ENCODE data around the gene PPM1D. TPM values are rescaled to one million over a fixed set of nuclear protein-coding genes. Genes with fewer than 3 reads are reported as not detected.
"Not testable (repeated sequence)": the region's sequence is repeated elsewhere in the genome, so short reads cannot be mapped to it uniquely, and the experiment has no call there.

Gene PPM1D
- total RNA-seq, 4 donors from 2014 or later = 10.9 to 31.1 (median 16.7) TPM

GRCh38 chr17:60613325-60613724 lies 13.3 kb downstream of the PPM1D start:
- no peak overlapping the region for H3K4me3 ChIP-seq (ENCODE audit: low read depth, poor library complexity, severe bottlenecking)
- intact Hi-C loops (cut with DNase I; ENCODE audit: low total_unique reads) = no loop called here
- WGBS, 2 donors = 94 to 96% methylated on average over 5 to 13 of the region's 19 CpGs
- DNase-seq (ENCODE audit: low spot score in 2 of 2) = no peak
- TF ChIP-seq POLR2A (IDR thresholded peaks at IDR 0.05) = no peak
- TF ChIP-seq, protein P1, sequence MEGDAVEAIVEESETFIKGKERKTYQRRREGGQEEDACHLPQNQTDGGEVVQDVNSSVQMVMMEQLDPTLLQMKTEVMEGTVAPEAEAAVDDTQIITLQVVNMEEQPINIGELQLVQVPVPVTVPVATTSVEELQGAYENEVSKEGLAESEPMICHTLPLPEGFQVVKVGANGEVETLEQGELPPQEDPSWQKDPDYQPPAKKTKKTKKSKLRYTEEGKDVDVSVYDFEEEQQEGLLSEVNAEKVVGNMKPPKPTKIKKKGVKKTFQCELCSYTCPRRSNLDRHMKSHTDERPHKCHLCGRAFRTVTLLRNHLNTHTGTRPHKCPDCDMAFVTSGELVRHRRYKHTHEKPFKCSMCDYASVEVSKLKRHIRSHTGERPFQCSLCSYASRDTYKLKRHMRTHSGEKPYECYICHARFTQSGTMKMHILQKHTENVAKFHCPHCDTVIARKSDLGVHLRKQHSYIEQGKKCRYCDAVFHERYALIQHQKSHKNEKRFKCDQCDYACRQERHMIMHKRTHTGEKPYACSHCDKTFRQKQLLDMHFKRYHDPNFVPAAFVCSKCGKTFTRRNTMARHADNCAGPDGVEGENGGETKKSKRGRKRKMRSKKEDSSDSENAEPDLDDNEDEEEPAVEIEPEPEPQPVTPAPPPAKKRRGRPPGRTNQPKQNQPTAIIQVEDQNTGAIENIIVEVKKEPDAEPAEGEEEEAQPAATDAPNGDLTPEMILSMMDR (IDR thresholded peaks at IDR 0.05) = no peak

DNA sequence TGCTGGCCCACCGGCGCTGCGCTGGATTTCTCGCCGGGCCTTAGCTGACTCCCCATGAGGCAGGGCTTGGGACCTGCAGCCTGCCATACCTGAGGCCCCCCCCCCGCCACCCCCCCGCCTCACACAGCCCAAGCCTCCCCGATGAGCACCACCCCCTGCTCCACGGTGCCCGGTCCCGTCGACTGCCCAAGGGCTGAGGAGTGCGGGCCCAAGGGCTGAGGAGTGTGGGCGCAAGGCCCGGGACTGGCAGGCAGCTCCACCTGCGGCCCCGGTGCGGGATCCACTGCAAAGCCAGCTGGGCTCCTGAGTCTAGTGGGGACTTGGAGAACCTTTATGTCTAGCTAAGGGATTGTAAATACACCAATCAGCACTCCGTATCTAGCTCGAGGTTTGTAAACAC lies 13.8 kb downstream of the PPM1D start:
- DNase-seq (ENCODE audit: low spot score in 2 of 2) = not testable (repeated sequence)

GRCh38 chr17:60614247-60614646 lies 14.3 kb downstream of the PPM1D start:
- H3K4me3 ChIP-seq (ENCODE audit: low read depth, poor library complexity, severe bottlenecking); intact Hi-C loops (cut with DNase I; ENCODE audit: low total_unique reads); DNase-seq (ENCODE audit: low spot score in 2 of 2): not testable (repeated sequence)
- 72 to 77% methylated on average over 3 of the region's 3 CpGs for WGBS, 2 donors

More for the DNA sequence above, 13.8 kb downstream of the PPM1D start:
- 96% methylated on average over 9 to 13 of the region's 20 CpGs for WGBS, 2 donors
- intact Hi-C loops (cut with DNase I; ENCODE audit: low total_unique reads); H3K4me3 ChIP-seq (ENCODE audit: low read depth, poor library complexity, severe bottlenecking): not testable (repeated sequence)

GRCh38 chr17:60615108-60615507 lies 15.1 kb downstream of the PPM1D start:
- no peak overlapping the region for H3K4me3 ChIP-seq (ENCODE audit: low read depth, poor library complexity, severe bottlenecking)
- no peak for DNase-seq (ENCODE audit: low spot score in 2 of 2)
- WGBS, 2 donors = 91 to 95% methylated on average over 7 of the region's 7 CpGs
- no peak for TF ChIP-seq POLR2A (IDR thresholded peaks at IDR 0.05)
- TF ChIP-seq, protein P1 (IDR thresholded peaks at IDR 0.05) = no peak
- intact Hi-C loops (cut with DNase I; ENCODE audit: low total_unique reads) = no loop called here

DNA sequence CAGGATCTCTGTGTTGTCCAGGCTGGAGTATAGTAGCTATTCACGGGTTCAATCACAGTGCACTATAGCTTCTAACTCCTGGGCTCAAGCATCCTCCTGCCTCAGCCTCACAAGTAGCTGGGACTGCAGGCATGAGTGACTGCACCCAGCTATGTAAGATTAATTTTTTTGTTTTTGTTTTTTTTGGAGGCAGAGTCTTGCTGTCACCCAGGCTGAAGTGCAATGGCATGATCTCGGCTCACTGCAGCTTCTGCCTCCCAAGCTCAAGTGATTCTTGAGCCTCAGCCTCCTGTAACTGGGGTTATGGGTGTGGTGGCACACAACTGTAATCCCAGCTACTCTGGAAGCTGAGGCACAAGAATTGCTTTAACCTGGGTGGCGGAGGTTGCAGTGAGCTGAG lies 15.8 kb downstream of the PPM1D start:
- intact Hi-C loops (cut with DNase I; ENCODE audit: low total_unique reads) = no loop called here
- 93% methylated on average over 3 of the region's 3 CpGs for WGBS, 2 donors
- DNase-seq (ENCODE audit: low spot score in 2 of 2) = no peak
- TF ChIP-seq, protein P1 (IDR thresholded peaks at IDR 0.05) = no peak
- TF ChIP-seq POLR2A (IDR thresholded peaks at IDR 0.05) = no peak
- no peak overlapping the region for H3K4me3 ChIP-seq (ENCODE audit: low read depth, poor library complexity, severe bottlenecking)

DNA sequence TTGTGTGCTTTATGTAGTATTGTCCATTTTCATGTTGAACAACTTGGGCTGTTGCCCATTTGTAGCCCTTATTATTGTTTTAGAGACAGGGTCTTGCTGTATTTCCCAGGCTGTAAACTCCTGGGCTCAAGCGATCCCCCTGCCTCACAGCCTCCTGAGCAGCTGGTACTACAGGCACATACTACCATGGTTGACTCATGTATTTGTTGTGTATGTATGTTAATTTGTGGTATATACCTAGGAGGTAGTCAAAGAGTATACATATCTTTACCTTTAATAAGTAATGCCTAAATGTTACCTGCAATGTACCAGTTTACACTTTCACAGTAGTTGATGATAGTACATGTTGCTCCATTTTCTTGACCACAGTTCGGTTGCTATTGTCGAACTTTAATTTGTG lies 18.1 kb downstream of the PPM1D start:
- 93 to 95% methylated on average over 3 of the region's 3 CpGs for WGBS, 2 donors

More for the DNA sequence above, 18.1 kb downstream of the PPM1D start:
- intact Hi-C loops (cut with DNase I; ENCODE audit: low total_unique reads) = no loop called here
- H3K4me3 ChIP-seq (ENCODE audit: low read depth, poor library complexity, severe bottlenecking) = no peak overlapping the region
- no peak for TF ChIP-seq POLR2A (IDR thresholded peaks at IDR 0.05)
- TF ChIP-seq, protein P1 (IDR thresholded peaks at IDR 0.05) = no peak
- no peak for DNase-seq (ENCODE audit: low spot score in 2 of 2)
